K562 (cell line): ENCODE data around the gene KRT28. TPM values are rescaled to one million over a fixed set of nuclear protein-coding genes. Genes with fewer than 3 reads are reported as not detected.

Experiments
- ATAC-seq: fragments of 200-7000 bp; cut with Tn5 transposase; 3 replicates; pipeline ENCODE4 v1.9.1; 2020; ENCODE audit warnings: moderate library complexity
- BruUV-seq: library from RNA; stranded (reverse); fragments of 400-500 nt; replicated peaks from 2 replicates; lab custom pipeline; 2021; lab: Mats Ljungman, UMichigan
- CTCF ChIA-PET: fragments of 300-600 bp; formaldehyde crosslinking; extraction: SDS; loops from one replicate; lab custom pipeline; 2021; ENCODE audit warnings: low intra/inter-chr PET ratio; lab: Yijun Ruan, JAX
- POLR2A ChIA-PET: fragments of 300-600, 350-650 bp; sonication (Branson Sonifier 250); formaldehyde crosslinking; extraction: SDS; loops from one replicate; lab custom pipeline; 2021; ENCODE audit warnings: antibody characterized with exemption, inconsistent platforms; lab: Yijun Ruan, JAX
- DNase-seq, 4 experiments: peaks; one replicate each; pipeline versions ENCODE4 v3.0.0 to v3.0.0-alpha.2; 2011 to 2018; ENCODE audit warnings: low spot score in 3 of 4, mixed read lengths in 3 of 4; ENCODE audit errors: extremely low read depth in 1 of 4
- FAIRE-seq: peaks from 2 replicates; lab custom pipeline; 2011; peaks lifted over from hg19 to GRCh38; lab: Jason Lieb, UNC
- H2AFZ ChIP-seq: 2 replicates; pipeline ENCODE4 v1.6.0; 2011; ENCODE audit warnings: low read depth, low read length, control low read depth, inconsistent platforms
- H3K27ac ChIP-seq: fragments of 200-600 bp; 3 replicates; pipeline ENCODE4 v1.8.0; 2011; ENCODE audit warnings: low read depth, mild to moderate bottlenecking, control low read depth, inconsistent platforms, low read length, moderate library complexity, mixed read lengths; ENCODE audit errors: extremely low read depth
- H3K27me3 ChIP-seq, 2 experiments: fragments of 300-600 bp in 1 of 2; 2 replicates in 1 of 2; 3 replicates in 1 of 2; pipeline versions ENCODE4 v1.6.0 to v1.8.0; 2011; ENCODE audit warnings: inconsistent platforms in 2 of 2, low read length in 2 of 2, mild to moderate bottlenecking in 1 of 2, mixed read lengths in 1 of 2, moderate library complexity in 1 of 2; ENCODE audit not compliant: control insufficient read depth in 2 of 2, insufficient read depth in 2 of 2
- H3K36me3 ChIP-seq: fragments of 300-600 bp; 3 replicates; pipeline ENCODE4 v1.8.0; 2011; ENCODE audit warnings: mild to moderate bottlenecking, low read length, inconsistent platforms; ENCODE audit not compliant: control insufficient read depth, insufficient read depth
- H3K4me1 ChIP-seq, 2 experiments: fragments of 200-600 bp in 1 of 2; replicated peaks in 1 of 2; 2 replicates in 1 of 2; 3 replicates in 1 of 2; pipeline versions ENCODE4 v1.5.1 to v1.8.0; 2011; ENCODE audit warnings: inconsistent platforms in 2 of 2, low read length in 2 of 2, mild to moderate bottlenecking in 1 of 2, mixed read lengths in 1 of 2, moderate library complexity in 1 of 2; ENCODE audit not compliant: control insufficient read depth in 2 of 2, insufficient read depth in 2 of 2
- H3K4me2 ChIP-seq: 2 replicates; pipeline ENCODE4 v1.6.1; 2011; ENCODE audit warnings: low read length, control low read depth, inconsistent platforms, mixed read lengths; ENCODE audit not compliant: insufficient read depth
- H3K4me3 ChIP-seq: fragments of 200-600 bp; sonication (generic), shearing (Covaris generic); 2 replicates; pipeline ENCODE4 v1.5.1; 2016; ENCODE audit warnings: control low read depth, inconsistent platforms
- H3K79me2 ChIP-seq: fragments of 200-600 bp; 3 replicates; pipeline ENCODE4 v1.8.0; 2011; ENCODE audit warnings: low read length, inconsistent platforms; ENCODE audit not compliant: control insufficient read depth, insufficient read depth
- H3K9ac ChIP-seq, 2 experiments: 2 replicates each; pipeline versions ENCODE4 v1.6.0 to v1.6.1; 2011; ENCODE audit warnings: low read depth in 2 of 2, low read length in 2 of 2, control low read depth in 1 of 2, inconsistent platforms in 1 of 2, mild to moderate bottlenecking in 1 of 2, mixed read lengths in 1 of 2; ENCODE audit not compliant: insufficient read depth in 1 of 2
- H3K9me1 ChIP-seq: one replicate; pipeline ENCODE4 v1.6.0; 2011; ENCODE audit warnings: inconsistent platforms, mild to moderate bottlenecking, low read length, moderate library complexity; ENCODE audit not compliant: control insufficient read depth, insufficient read depth
- H3K9me3 ChIP-seq: replicated peaks from 2 replicates; pipeline ENCODE4 v1.5.1; 2011; ENCODE audit warnings: low read depth, low read length, inconsistent platforms; ENCODE audit not compliant: control insufficient read depth, insufficient read depth
- H4K20me1 ChIP-seq: replicated peaks from 2 replicates; pipeline ENCODE4 v1.6.1; 2011; ENCODE audit warnings: low read length, inconsistent platforms, mixed read lengths; ENCODE audit not compliant: control insufficient read depth, insufficient read depth
- BRCA1 ChIP-seq, 2 experiments: fragments of 450-650 bp in 1 of 2; sonication (generic) in 1 of 2; formaldehyde crosslinking in 1 of 2; IDR thresholded peaks; 2 replicates each; pipeline versions ENCODE4 v1.5.0 to v1.6.1; 2017 to 2020; ENCODE audit warnings: mild to moderate bottlenecking in 1 of 2, missing genetic modification reagents in 1 of 2
- HMGN3 ChIP-seq: IDR thresholded peaks from 2 replicates; pipeline ENCODE4 v1.6.1; 2011; ENCODE audit warnings: borderline replicate concordance, low read depth, mild to moderate bottlenecking, mixed read lengths, low read length; ENCODE audit not compliant: insufficient read length; ENCODE audit errors: extremely low read depth
- MED1 ChIP-seq: sonication (generic); formaldehyde crosslinking; IDR thresholded peaks from 2 replicates; pipeline ENCODE4 v1.8.1; 2023; ENCODE audit warnings: missing genetic modification reagents, borderline replicate concordance
- TCF7L2 ChIP-seq: fragments of 150-350 bp; IDR thresholded peaks from 2 replicates; pipeline ENCODE4 v1.6.1; 2016; ENCODE audit warnings: low read depth, mild to moderate bottlenecking, low read length, moderate library complexity
- ZNF121 ChIP-seq: sonication (generic); formaldehyde crosslinking; conservative IDR thresholded peaks from 2 replicates; pipeline ENCODE4 v1.8.0; 2022; ENCODE audit warnings: missing genetic modification reagents
- WGBS: fragments of 100-300 bp; shearing (Covaris generic); methylation state at CpG from one replicate; pipeline ENCODE4 v1.1.6; 2016; ENCODE audit warnings: low coverage, mixed read lengths; ENCODE audit not compliant: insufficient coverage; ENCODE audit errors: missing lambda C conversion rate; 5-methylcytosine and 5-hydroxymethylcytosine counted together
- in situ Hi-C: fragments of 300-500 bp; cut with MboI; formaldehyde crosslinking; loops from 4 replicates; pipeline ENCODE4 v1.15.0; 2018; ENCODE audit warnings: inconsistent platforms, mixed read lengths
- intact Hi-C: fragments of 100-400 bp; cut with micrococcal nuclease; formaldehyde crosslinking; loops from 2 replicates; pipeline ENCODE4 v1.14.2; 2022
- polyA plus RNA-seq, 8 experiments: library from polyadenylated mRNA; depleted of rRNA in 4 of 8; stranded (reverse) in 5 of 8; unstranded in 3 of 8; fragments of >200 nt; fragmentation: Nextera tagmentation in 2 of 8; fragmentation: Illumina TruSeq in 1 of 8; extraction: Ambion mirVana in 2 of 8; extraction: Trizol in 1 of 8; gene quantifications; 2 replicates each; pipeline versions ENCODE4 v1.2.1 to v1.2.3, GENCODE V29; 2011 to 2014; ENCODE audit warnings: inconsistent platforms in 1 of 8, missing spikeins in 1 of 8
- total RNA-seq, 7 experiments: library from RNA; depleted of rRNA in 6 of 7; stranded (reverse); fragments of >200 nt in 6 of 7; fragmentation: Illumina TruSeq in 2 of 7; extraction: Trizol in 2 of 7; gene quantifications; 2 replicates each; pipeline versions ENCODE4 v1.2.1 to v1.2.3, GENCODE V29; 2011 to 2021; ENCODE audit warnings: low replicate concordance in 1 of 7
- TF ChIP-seq, protein P1 (sequence below): fragments of 250-450 bp; sonication (Bioruptor Pico); IDR thresholded peaks from 2 replicates; pipeline ENCODE4 v1.4.0; 2020; ENCODE audit warnings: mild to moderate bottlenecking, moderate library complexity, borderline replicate concordance

The KRT28 gene
- total and polyA plus RNA-seq, 9 of the 15 experiments (the other 6 are each of a cell fraction or from before 2014, with no cell fraction given), result not detected

DNA sequence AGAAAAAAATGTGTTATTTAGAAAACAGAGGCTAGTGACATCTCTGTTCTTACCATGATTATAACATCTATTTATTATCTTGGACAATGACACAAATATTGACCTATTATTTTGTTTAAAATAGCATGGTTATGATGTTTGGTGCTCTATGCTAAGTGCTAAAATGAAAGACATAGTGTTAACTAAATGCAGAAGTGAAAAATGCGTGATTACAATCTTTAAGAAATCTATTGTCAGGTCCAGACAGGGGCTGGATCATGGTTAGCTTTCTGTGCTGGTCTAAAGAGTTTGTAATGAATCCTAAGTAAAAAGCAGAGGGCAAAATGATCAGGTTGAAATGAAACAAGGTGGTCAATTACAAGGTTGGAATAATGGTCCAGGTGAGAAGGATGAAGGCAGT lies 622 bp upstream of the KRT28 start:
- no peak overlapping the region for H3K4me3 ChIP-seq
- H3K27me3 ChIP-seq, result peaks cover 16 to 32% of the 10 kb centered on the region in 2 experiments
- intact Hi-C loops (no loop called here), in situ Hi-C loops (loop anchor here (5.0 to 10.0 kb wide), 3 partner anchors 104 to 862 kb away; no protein-coding TSS in a partner anchor)
- H3K9me3 ChIP-seq, result no peaks in the 10 kb centered on the region
- H3K36me3 ChIP-seq, result no peaks in the 10 kb centered on the region
- FAIRE-seq (no peak), ATAC-seq (no peak), DNase-seq (no peak)
- H3K4me2 ChIP-seq, result no peak overlapping the region
- no peaks in the 10 kb centered on the region for H3K9me1 ChIP-seq
- 0% methylated on average over 1 of the region's 1 CpG for WGBS
- TF ChIP-seq, protein P1, sequence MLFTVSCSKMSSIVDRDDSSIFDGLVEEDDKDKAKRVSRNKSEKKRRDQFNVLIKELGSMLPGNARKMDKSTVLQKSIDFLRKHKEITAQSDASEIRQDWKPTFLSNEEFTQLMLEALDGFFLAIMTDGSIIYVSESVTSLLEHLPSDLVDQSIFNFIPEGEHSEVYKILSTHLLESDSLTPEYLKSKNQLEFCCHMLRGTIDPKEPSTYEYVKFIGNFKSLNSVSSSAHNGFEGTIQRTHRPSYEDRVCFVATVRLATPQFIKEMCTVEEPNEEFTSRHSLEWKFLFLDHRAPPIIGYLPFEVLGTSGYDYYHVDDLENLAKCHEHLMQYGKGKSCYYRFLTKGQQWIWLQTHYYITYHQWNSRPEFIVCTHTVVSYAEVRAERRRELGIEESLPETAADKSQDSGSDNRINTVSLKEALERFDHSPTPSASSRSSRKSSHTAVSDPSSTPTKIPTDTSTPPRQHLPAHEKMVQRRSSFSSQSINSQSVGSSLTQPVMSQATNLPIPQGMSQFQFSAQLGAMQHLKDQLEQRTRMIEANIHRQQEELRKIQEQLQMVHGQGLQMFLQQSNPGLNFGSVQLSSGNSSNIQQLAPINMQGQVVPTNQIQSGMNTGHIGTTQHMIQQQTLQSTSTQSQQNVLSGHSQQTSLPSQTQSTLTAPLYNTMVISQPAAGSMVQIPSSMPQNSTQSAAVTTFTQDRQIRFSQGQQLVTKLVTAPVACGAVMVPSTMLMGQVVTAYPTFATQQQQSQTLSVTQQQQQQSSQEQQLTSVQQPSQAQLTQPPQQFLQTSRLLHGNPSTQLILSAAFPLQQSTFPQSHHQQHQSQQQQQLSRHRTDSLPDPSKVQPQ (CRISPR knock-in tag), result no peak
- no peak for TF ChIP-seq BRCA1 (IDR thresholded peaks at IDR 0.05)
- no peak for TF ChIP-seq BRCA1 (CRISPR knock-in tag; IDR thresholded peaks at IDR 0.05)
- TF ChIP-seq TCF7L2, result no peak
- TF ChIP-seq ZNF121 (CRISPR knock-in tag), result no peak
- no peak for TF ChIP-seq MED1 (CRISPR knock-in tag)
- no peak for TF ChIP-seq HMGN3
- BruUV-seq, result no TSS peak
- H3K9ac ChIP-seq, result no peak overlapping the region
- H4K20me1 ChIP-seq, result no peaks in the 10 kb centered on the region
- H3K27ac ChIP-seq, result no peak overlapping the region
- H2AFZ ChIP-seq, result no peak overlapping the region
- H3K79me2 ChIP-seq, result no peaks in the 10 kb centered on the region
- peaks cover 0 to 5% of the 10 kb centered on the region in 2 experiments; a peak in 1 of 5 replicates for H3K4me1 ChIP-seq
- CTCF ChIA-PET, result no interaction called here
- POLR2A ChIA-PET, result no interaction called here
